Endothelial cell of umbilical vein (primary cell): ENCODE results near the gene PARN. TPM values are rescaled to one million over a fixed set of nuclear protein-coding genes. Genes with fewer than 3 reads are reported as not detected.

Experiments
- BruUV-seq: library from RNA; stranded (reverse); fragments of 400-500 nt; replicated peaks from 2 replicates; lab custom pipeline; 2021; lab: Mats Ljungman, UMichigan
- CTCF ChIA-PET: fragments of 300-600, 350-600 bp; sonication (Branson Sonifier 250); formaldehyde crosslinking; loops from one replicate; lab custom pipeline; 2021; ENCODE audit warnings: antibody characterized with exemption, inconsistent platforms; lab: Charles Lee
- POLR2A ChIA-PET: fragments of 300-600, 350-600 bp; sonication (Branson Sonifier 250); formaldehyde crosslinking; loops from one replicate; lab custom pipeline; 2021; ENCODE audit warnings: antibody characterized with exemption, inconsistent platforms; lab: Charles Lee
- DNase-seq: peaks from one replicate; pipeline ENCODE4 v3.0.0-alpha.2; 2011; ENCODE audit warnings: low read depth, low spot score
- FAIRE-seq: peaks from 2 replicates; lab custom pipeline; 2011; peaks lifted over from hg19 to GRCh38; lab: Jason Lieb, UNC
- H2AFZ ChIP-seq: 2 replicates; pipeline ENCODE4 v1.6.0; 2012; ENCODE audit warnings: low read depth, low read length, control low read depth, inconsistent platforms
- H3K27ac ChIP-seq: 2 replicates; pipeline ENCODE4 v1.5.1; 2011; ENCODE audit warnings: low read depth, mild to moderate bottlenecking, control low read depth, low read length, moderate library complexity; ENCODE audit not compliant: insufficient read depth
- H3K27me3 ChIP-seq, 2 experiments: 2 replicates each; pipeline versions ENCODE4 v1.6.0 to v1.6.1; 2011; ENCODE audit warnings: low read length in 2 of 2, mixed read lengths in 1 of 2; ENCODE audit not compliant: control insufficient read depth in 2 of 2, insufficient read depth in 2 of 2
- H3K36me3 ChIP-seq, 2 experiments: 2 replicates in 1 of 2; 3 replicates in 1 of 2; pipeline ENCODE4 v1.5.1; 2011; ENCODE audit warnings: low read length in 2 of 2, mild to moderate bottlenecking in 1 of 2, moderate library complexity in 1 of 2; ENCODE audit not compliant: control insufficient read depth in 2 of 2, insufficient read depth in 2 of 2; ENCODE audit errors: extremely low read depth in 1 of 2
- H3K4me1 ChIP-seq: 3 replicates; pipeline ENCODE4 v1.5.1; 2011; ENCODE audit warnings: mild to moderate bottlenecking, low read length; ENCODE audit not compliant: control insufficient read depth, insufficient read depth; ENCODE audit errors: extremely low read depth
- H3K4me2 ChIP-seq: 2 replicates; pipeline ENCODE4 v1.6.1; 2011; ENCODE audit warnings: low read length, control low read depth, mixed read lengths; ENCODE audit not compliant: insufficient read depth
- H3K4me3 ChIP-seq, 3 experiments: fragments of 200-600 bp in 1 of 3; sonication (generic), shearing (Covaris generic) in 1 of 3; replicated peaks in 1 of 3; 2 replicates each; pipeline ENCODE4 v1.5.1; 2011 to 2016; ENCODE audit warnings: control low read depth in 3 of 3, low read length in 3 of 3, mild to moderate bottlenecking in 2 of 3, inconsistent platforms in 1 of 3, low read depth in 1 of 3, moderate library complexity in 1 of 3; ENCODE audit not compliant: insufficient read depth in 1 of 3
- H3K79me2 ChIP-seq: 2 replicates; pipeline ENCODE4 v1.6.0; 2012; ENCODE audit warnings: low read length, inconsistent platforms; ENCODE audit not compliant: control insufficient read depth, insufficient read depth
- H3K9ac ChIP-seq: replicated peaks from 2 replicates; pipeline ENCODE3; 2011; ENCODE audit warnings: low read length, control low read depth; ENCODE audit not compliant: insufficient read depth; ENCODE audit errors: extremely low read depth
- H3K9me1 ChIP-seq: replicated peaks from 3 replicates; pipeline ENCODE4 v1.6.0; 2011; ENCODE audit warnings: mild to moderate bottlenecking, low read length; ENCODE audit not compliant: control insufficient read depth, insufficient read depth; ENCODE audit errors: extremely low read depth
- H3K9me3 ChIP-seq: replicated peaks from 2 replicates; pipeline ENCODE4 v1.5.1; 2012; ENCODE audit warnings: low read length, inconsistent platforms; ENCODE audit not compliant: control insufficient read depth, insufficient read depth
- H4K20me1 ChIP-seq: replicated peaks from 2 replicates; pipeline ENCODE3; 2011; ENCODE audit warnings: mild to moderate bottlenecking, low read length; ENCODE audit not compliant: control insufficient read depth, insufficient read depth; ENCODE audit errors: extremely low read depth
- EZH2 ChIP-seq: IDR thresholded peaks from 2 replicates; pipeline ENCODE4 v1.6.1; 2012; ENCODE audit warnings: borderline replicate concordance, low read depth, mild to moderate bottlenecking, moderate library complexity, low read length, inconsistent platforms; ENCODE audit not compliant: severe bottlenecking
- FOS ChIP-seq: IDR thresholded peaks from 2 replicates; pipeline ENCODE4 v1.6.1; 2011; ENCODE audit warnings: mild to moderate bottlenecking, low read length, moderate library complexity, borderline replicate concordance; ENCODE audit not compliant: insufficient read depth
- GATA2 ChIP-seq: IDR thresholded peaks from 2 replicates; pipeline ENCODE4 v1.7.0; 2011; ENCODE audit warnings: low read depth, mild to moderate bottlenecking, moderate library complexity, mixed read lengths, low read length; ENCODE audit not compliant: insufficient read length, insufficient read depth
- JUN ChIP-seq: IDR thresholded peaks from 2 replicates; pipeline ENCODE4 v1.6.1; 2011; ENCODE audit warnings: borderline replicate concordance, low read depth; ENCODE audit not compliant: insufficient read length, insufficient read depth
- MYC ChIP-seq: IDR thresholded peaks from one replicate; pipeline ENCODE4 v1.6.1; 2011; ENCODE audit warnings: mild to moderate bottlenecking, low read depth, low read length
- POLR2A ChIP-seq: IDR thresholded peaks from 2 replicates; pipeline ENCODE4 v1.6.1; 2012; ENCODE audit warnings: low read depth, mild to moderate bottlenecking, control low read depth, low read length
- POLR2AphosphoS5 ChIP-seq: IDR thresholded peaks from 2 replicates; pipeline ENCODE4 v1.6.1; 2012; ENCODE audit warnings: low read depth, mild to moderate bottlenecking, control low read depth, low read length, moderate library complexity; ENCODE audit not compliant: insufficient read depth
- dilution Hi-C: fragments of 300-500 bp; cut with MboI; formaldehyde crosslinking; loops from one replicate; pipeline ENCODE4 v1.15.0; 2019; ENCODE audit warnings: low sequenced_read_pairs; ENCODE audit not compliant: extremely low pct_ligation_motif_present
- intact Hi-C: fragments of 100-400 bp; cut with micrococcal nuclease; formaldehyde crosslinking; loops from one replicate; pipeline ENCODE4 v1.10.0; 2022
- polyA plus RNA-seq, 4 experiments: library from polyadenylated mRNA; depleted of rRNA in 3 of 4; stranded (reverse) in 3 of 4; unstranded in 1 of 4; fragments of >200 nt; gene quantifications; 2 replicates each; pipeline versions ENCODE4 v1.2.1 to v1.2.3, GENCODE V29; 2011 to 2012; ENCODE audit warnings: missing spikeins in 1 of 4
- total RNA-seq: library from RNA; stranded (reverse); gene quantifications from 2 replicates; pipeline ENCODE4 v1.2.3, GENCODE V29; 2021
- TF ChIP-seq, protein P1 (sequence below): IDR thresholded peaks from 2 replicates; pipeline ENCODE4 v1.6.1; 2011; ENCODE audit not compliant: insufficient read depth, insufficient read length
- TF ChIP-seq, protein P2 (sequence below), 2 donors: IDR thresholded peaks; 1 replicate in 1 of 2; 2 replicates in 1 of 2; pipeline ENCODE4 v1.5.1; 2011; ENCODE audit warnings: low read length in 2 of 2, mild to moderate bottlenecking in 2 of 2, moderate library complexity in 2 of 2, control low read depth in 1 of 2, inconsistent platforms in 1 of 2, low read depth in 1 of 2; ENCODE audit not compliant: insufficient read depth in 1 of 2; ENCODE audit errors: extremely low read depth in 1 of 2

The PARN gene
- total and polyA plus RNA-seq, 2 donors (not counting 3 experiments of a cell fraction or from before 2014, with no cell fraction given) = 16.9 to 24.6 TPM

DNA sequence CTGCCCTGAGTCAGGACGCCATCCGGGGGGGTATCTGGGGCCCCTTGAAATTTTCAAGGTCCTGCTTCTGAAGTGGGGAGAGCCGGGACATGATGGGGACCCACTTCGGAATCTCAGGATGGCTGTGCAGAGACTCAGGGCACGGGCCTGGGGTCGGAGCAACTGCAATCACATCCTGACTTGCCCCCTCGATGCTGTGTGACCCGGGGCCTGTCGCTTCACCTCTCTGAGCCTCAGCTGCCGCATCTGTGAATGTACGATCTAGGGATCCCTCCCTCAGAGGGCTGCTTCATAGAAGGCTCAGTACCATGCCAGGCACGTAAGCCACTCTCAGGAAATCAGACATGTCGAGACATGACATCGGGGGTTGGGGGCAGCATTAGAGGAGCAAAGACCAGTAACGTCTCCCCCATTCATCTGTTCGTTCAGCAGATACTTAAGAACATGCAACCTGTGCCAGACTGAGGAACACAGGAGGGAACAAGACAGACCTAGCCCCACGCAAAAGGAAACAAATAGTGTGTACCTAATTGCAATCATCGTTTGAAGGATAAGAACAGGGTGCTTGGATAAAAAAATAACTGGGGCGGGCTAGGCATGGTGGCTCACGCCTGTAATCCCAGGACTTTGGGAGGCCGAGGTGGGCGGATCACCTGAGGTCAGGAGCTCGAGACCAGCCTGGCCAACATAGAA is 229.6 kb downstream of the PARN start:
- no peak for FAIRE-seq
- intact Hi-C loops = no loop called here
- Histone ChIP-seq H3K27me3 (no peaks in the 10 kb centered on the region), H3K4me1 (peaks cover 11% of the 10 kb centered on the region), H3K4me2 (no peak overlapping the region), H3K4me3 (no peak overlapping the region), H3K9me3 (no peaks in the 10 kb centered on the region), H2AFZ (no peak overlapping the region), H3K9ac (no peak overlapping the region), H3K36me3 (no peaks in the 10 kb centered on the region), H3K9me1 (no peaks in the 10 kb centered on the region), H3K27ac (no peak overlapping the region), H3K79me2 (no peaks in the 10 kb centered on the region), H4K20me1 (no peaks in the 10 kb centered on the region)
- POLR2A ChIA-PET = no interaction called here
- BruUV-seq = no TSS peak
- TF ChIP-seq MYC (no peak), EZH2 (no peak), POLR2AphosphoS5 (no peak), POLR2A (no peak), JUN (no peak), GATA2 (no peak), FOS (no peak)
- TF ChIP-seq, protein P1, sequence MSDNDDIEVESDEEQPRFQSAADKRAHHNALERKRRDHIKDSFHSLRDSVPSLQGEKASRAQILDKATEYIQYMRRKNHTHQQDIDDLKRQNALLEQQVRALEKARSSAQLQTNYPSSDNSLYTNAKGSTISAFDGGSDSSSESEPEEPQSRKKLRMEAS = no peak
- TF ChIP-seq, protein P2, sequence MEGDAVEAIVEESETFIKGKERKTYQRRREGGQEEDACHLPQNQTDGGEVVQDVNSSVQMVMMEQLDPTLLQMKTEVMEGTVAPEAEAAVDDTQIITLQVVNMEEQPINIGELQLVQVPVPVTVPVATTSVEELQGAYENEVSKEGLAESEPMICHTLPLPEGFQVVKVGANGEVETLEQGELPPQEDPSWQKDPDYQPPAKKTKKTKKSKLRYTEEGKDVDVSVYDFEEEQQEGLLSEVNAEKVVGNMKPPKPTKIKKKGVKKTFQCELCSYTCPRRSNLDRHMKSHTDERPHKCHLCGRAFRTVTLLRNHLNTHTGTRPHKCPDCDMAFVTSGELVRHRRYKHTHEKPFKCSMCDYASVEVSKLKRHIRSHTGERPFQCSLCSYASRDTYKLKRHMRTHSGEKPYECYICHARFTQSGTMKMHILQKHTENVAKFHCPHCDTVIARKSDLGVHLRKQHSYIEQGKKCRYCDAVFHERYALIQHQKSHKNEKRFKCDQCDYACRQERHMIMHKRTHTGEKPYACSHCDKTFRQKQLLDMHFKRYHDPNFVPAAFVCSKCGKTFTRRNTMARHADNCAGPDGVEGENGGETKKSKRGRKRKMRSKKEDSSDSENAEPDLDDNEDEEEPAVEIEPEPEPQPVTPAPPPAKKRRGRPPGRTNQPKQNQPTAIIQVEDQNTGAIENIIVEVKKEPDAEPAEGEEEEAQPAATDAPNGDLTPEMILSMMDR (IDR thresholded peaks at IDR 0.05; ENCODE audit: extremely low read depth in 1 of 2, insufficient read depth in 1 of 2, low read depth in 1 of 2, low read length in 2 of 2) = no peak
- dilution Hi-C loops = no loop called here
- CTCF ChIA-PET = no interaction called here
- no peak for DNase-seq
